CD8-positive, alpha-beta memory T cell (primary cell): Measurements from ENCODE around the gene GNA12. TPM values are rescaled to one million over a fixed set of nuclear protein-coding genes. Genes with fewer than 3 reads are reported as not detected.

Experiments
- CTCF ChIA-PET: fragments of 350-600 bp; sonication (Branson Sonifier 250); formaldehyde crosslinking; loops from one replicate; lab custom pipeline; 2021; ENCODE audit warnings: antibody characterized with exemption; lab: Charles Lee
- POLR2A ChIA-PET: fragments of 350-600 bp; sonication (Branson Sonifier 250); formaldehyde crosslinking; loops from one replicate; lab custom pipeline; 2021; ENCODE audit warnings: antibody characterized with exemption; lab: Charles Lee
- DNase-seq, 5 donors: peaks; one replicate each; pipeline versions ENCODE4 v3.0.0 to v3.0.0-alpha.2; 2020 to 2022; ENCODE audit warnings: mixed read lengths in 1 of 5
- H3K27ac ChIP-seq: one replicate; pipeline ENCODE4 v1.7.0; 2013; ENCODE audit warnings: low read depth, mild to moderate bottlenecking, low read length, moderate library complexity
- H3K27me3 ChIP-seq: 2 replicates; pipeline ENCODE4 v1.7.0; 2013; ENCODE audit warnings: low read length, mild to moderate bottlenecking; ENCODE audit not compliant: insufficient read depth, poor library complexity, severe bottlenecking
- H3K36me3 ChIP-seq: 2 replicates; pipeline ENCODE4 v1.7.0; 2013; ENCODE audit warnings: mild to moderate bottlenecking, low read length, moderate library complexity; ENCODE audit not compliant: insufficient read depth
- H3K4me1 ChIP-seq: 2 replicates; pipeline ENCODE4 v1.7.0; 2013; ENCODE audit warnings: mild to moderate bottlenecking, low read length, moderate library complexity; ENCODE audit not compliant: insufficient read depth
- H3K4me3 ChIP-seq: 2 replicates; pipeline ENCODE4 v1.7.0; 2013; ENCODE audit warnings: mild to moderate bottlenecking, low read length
- H3K9me3 ChIP-seq: 2 replicates; pipeline ENCODE4 v1.7.0; 2013; ENCODE audit warnings: mild to moderate bottlenecking, low read length
- H3K27ac Mint-ChIP-seq, 8 donors: one replicate each; pipeline ENCODE4 v1.8.0; 2020 to 2021; ENCODE audit warnings: mixed read lengths in 8 of 8, mild to moderate bottlenecking in 6 of 8, inconsistent platforms in 3 of 8, moderate library complexity in 3 of 8
- H3K27me3 Mint-ChIP-seq, 2 donors: one replicate each; pipeline ENCODE4 v1.8.0; 2020 to 2021; ENCODE audit warnings: mixed read lengths in 2 of 2, mild to moderate bottlenecking in 1 of 2, moderate library complexity in 1 of 2
- H3K36me3 Mint-ChIP-seq, 3 donors: one replicate each; pipeline ENCODE4 v1.8.0; 2020 to 2021; ENCODE audit warnings: mixed read lengths in 3 of 3, inconsistent platforms in 1 of 3, mild to moderate bottlenecking in 1 of 3
- H3K4me1 Mint-ChIP-seq, 3 donors: one replicate each; pipeline ENCODE4 v1.8.0; 2020 to 2021; ENCODE audit warnings: mixed read lengths in 3 of 3, inconsistent platforms in 1 of 3, mild to moderate bottlenecking in 1 of 3
- H3K4me3 Mint-ChIP-seq, 7 donors: one replicate each; pipeline ENCODE4 v1.8.0; 2020 to 2021; ENCODE audit warnings: mixed read lengths in 7 of 7, mild to moderate bottlenecking in 6 of 7, moderate library complexity in 4 of 7, inconsistent platforms in 2 of 7
- H3K9me3 Mint-ChIP-seq, 5 donors: one replicate each; pipeline ENCODE4 v1.8.0; 2020 to 2022; ENCODE audit warnings: mixed read lengths in 5 of 5, mild to moderate bottlenecking in 3 of 5, moderate library complexity in 2 of 5, inconsistent platforms in 1 of 5
- polyA plus RNA-seq: library from polyadenylated mRNA; unstranded; fragments of 300-500 nt; fragmentation: Illumina TruSeq; gene quantifications from one replicate; pipeline ENCODE4 v1.2.3, GENCODE V29; 2021
- total RNA-seq, 2 experiments: library from RNA; stranded (reverse); gene quantifications; one replicate each; pipeline ENCODE4 v1.2.3, GENCODE V29; 2021

Gene GNA12
- total and polyA plus RNA-seq, 3 experiments from 2014 or later: 11.2 to 21.2 (median 20.6) TPM

DNA sequence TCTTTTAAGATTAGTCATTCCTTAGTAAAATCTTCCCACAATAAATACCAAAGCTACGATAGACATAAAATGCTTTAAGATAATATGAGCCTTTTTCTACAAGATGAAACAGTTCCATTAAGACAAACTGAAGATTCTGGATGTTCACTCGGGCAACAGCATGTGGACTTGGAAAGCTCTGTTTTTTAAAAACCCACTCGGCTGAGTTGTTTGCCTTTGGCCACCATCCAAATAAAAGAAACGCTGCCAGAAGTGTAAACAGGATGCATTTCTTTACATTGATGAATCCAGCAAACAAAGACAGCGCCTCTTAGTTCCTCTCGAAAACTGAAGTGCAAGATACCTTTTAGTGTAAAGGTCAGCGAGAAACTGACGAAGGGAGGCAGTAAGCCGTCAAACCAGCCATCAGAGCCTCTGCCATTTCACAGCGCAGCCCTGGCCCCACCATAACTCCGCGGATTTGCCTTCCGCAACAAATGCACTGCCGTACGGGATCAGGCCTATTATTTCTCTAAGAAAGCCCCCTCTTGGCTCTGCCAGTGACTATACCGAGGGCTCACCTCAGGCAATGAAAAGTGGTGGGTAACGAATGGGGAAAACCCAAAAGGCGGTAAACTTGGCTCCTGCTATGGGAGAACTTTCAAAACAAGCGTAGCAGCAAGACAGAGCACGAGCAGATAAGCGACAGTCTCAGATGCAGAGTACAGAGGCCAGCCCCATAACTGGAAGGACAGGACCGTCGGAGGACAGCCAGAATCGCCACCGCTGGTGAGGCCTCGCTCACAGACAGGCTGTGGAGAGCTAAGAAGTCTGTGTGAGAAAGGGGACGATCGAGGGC, 41.4 kb downstream of the GNA12 start:
- peaks cover 18 to 60% (median 37%) of the 10 kb centered on the region in 3 donors for H3K4me1 Mint-ChIP-seq
- H3K4me1 ChIP-seq: peaks cover 18% of the 10 kb centered on the region
- H3K36me3 ChIP-seq: no peaks in the 10 kb centered on the region
- H3K27me3 ChIP-seq: no peaks in the 10 kb centered on the region
- H3K4me3 ChIP-seq: no peak overlapping the region
- H3K36me3 Mint-ChIP-seq: peaks cover 0 to 5% (median 0%) of the 10 kb centered on the region in 3 donors
- peaks cover 0 to 2% of the 10 kb centered on the region in 2 donors for H3K27me3 Mint-ChIP-seq
- DNase-seq: no peak
- POLR2A ChIA-PET: no interaction called here
- no peak overlapping the region for H3K27ac Mint-ChIP-seq
- no peak overlapping the region for H3K4me3 Mint-ChIP-seq
- no peak overlapping the region for H3K27ac ChIP-seq
- CTCF ChIA-PET: interaction anchor here (1.2 kb wide), 1 partner anchor 16 kb away, joined by 4 read pairs; no protein-coding TSS in a partner anchor
- H3K9me3 Mint-ChIP-seq: no peaks in the 10 kb centered on the region
- no peaks in the 10 kb centered on the region for H3K9me3 ChIP-seq

DNA sequence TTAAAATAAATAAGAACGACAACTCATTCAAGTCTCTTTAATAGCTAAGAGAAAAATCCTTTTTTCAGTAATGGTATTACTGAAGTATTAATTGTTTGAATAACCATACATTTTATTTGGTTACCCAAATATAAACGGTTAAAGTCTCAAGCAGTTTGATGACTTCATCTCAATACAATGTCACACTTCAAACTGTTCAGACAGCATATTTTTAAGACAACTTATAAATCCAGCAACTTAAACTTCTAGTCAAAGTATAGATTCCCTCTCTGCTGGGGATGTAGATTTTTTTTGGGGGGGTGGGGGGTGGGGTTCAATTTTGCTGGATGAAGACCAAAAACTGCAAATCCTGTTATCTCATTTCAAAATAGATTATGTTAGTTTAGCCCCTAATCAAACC, 42.0 kb downstream of the GNA12 start:
- H3K4me1 ChIP-seq: peaks cover 18% of the 10 kb centered on the region
- Mint-ChIP-seq H3K36me3 (peaks cover 0 to 6% (median 0%) of the 10 kb centered on the region in 3 donors), H3K4me3 (no peak overlapping the region), H3K27ac (no peak overlapping the region), H3K9me3 (no peaks in the 10 kb centered on the region), H3K4me1 (peaks cover 18 to 62% (median 37%) of the 10 kb centered on the region in 3 donors), H3K27me3 (peaks cover 0 to 2% of the 10 kb centered on the region in 2 donors)
- no peaks in the 10 kb centered on the region for H3K9me3 ChIP-seq
- no peaks in the 10 kb centered on the region for H3K27me3 ChIP-seq
- H3K4me3 ChIP-seq: no peak overlapping the region
- POLR2A ChIA-PET: no interaction called here
- H3K27ac ChIP-seq: no peak overlapping the region
- DNase-seq: no peak
- CTCF ChIA-PET: interaction anchor here (1.2 kb wide), 1 partner anchor 15 kb away, joined by 4 read pairs; no protein-coding TSS in a partner anchor
- no peaks in the 10 kb centered on the region for H3K36me3 ChIP-seq

DNA sequence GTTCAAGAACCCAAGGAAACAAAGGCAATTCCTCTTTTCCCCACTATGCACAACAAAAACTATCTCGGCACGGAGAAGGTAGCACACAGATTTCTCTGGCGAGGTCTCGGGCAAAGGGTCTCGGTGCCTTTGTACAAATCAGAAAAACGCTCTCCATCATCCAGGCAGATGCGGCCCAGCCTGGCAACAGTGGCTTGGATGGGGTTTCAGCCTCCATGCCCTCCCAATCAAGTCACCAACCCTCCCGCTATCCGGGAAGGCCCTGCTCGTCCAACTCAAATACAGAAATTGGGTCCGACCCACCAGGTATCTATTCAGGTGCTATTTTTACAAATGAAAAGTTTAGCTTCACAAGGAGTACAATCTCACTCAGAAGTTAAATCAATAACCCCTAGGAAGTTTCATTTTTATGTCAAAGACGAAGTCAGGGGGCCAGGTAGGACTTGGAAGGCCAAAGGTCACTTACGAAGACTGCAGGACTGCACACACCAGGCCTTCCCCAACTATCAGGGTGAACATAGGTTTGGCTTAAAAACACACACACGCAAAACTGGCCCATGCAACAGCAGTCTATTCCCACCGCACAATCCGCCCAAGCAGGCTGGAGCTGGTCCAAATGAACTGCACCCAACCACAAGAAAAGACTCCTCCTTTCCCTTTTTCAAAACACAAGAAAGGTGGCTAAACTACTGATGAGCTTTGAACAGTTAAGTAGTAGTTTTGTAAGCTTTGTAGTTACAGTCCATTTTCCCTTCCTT, 43.0 kb downstream of the GNA12 start:
- no peak for DNase-seq
- H3K4me1 Mint-ChIP-seq: peaks cover 18 to 62% (median 37%) of the 10 kb centered on the region in 3 donors

DNA sequence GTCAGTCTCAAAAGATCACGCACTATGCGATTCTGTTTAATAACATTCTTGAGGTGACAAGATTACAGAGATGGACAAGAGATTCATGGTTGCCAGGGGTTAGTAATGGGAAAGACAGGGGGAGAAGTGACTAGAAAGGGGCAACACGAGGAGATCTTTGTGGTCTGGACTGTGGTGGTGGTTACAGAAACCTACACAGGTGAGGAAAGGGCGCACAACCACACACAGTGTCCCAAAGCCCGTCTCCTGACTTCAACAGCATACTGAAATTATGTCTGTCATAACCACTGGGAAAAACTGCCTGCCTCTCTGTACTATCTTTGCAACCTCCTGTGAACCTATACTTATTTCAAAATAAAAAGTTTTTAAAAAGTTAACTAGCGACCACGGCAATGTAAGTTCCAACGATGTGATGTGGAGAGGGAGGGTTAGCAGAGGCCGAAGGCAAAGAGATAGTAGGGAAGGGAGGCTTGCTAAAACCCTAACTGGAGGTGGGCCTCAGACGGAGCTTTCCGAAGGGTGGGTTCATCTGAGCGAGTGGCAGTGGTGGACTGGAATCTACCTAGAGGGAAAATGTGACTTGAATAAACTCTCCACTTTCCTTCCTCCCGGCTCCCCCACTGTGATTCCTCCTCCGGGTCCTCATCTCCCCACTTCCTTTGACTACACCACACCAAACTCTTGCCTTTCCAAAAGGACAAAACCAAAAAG, 43.7 kb downstream of the GNA12 start:
- H3K4me1 Mint-ChIP-seq: peaks cover 18 to 62% (median 37%) of the 10 kb centered on the region in 3 donors
- Histone ChIP-seq H3K27ac (no peak overlapping the region), H3K27me3 (no peaks in the 10 kb centered on the region), H3K4me1 (peaks cover 18% of the 10 kb centered on the region), H3K4me3 (no peak overlapping the region), H3K9me3 (no peaks in the 10 kb centered on the region), H3K36me3 (no peaks in the 10 kb centered on the region)
- CTCF ChIA-PET: no interaction called here
- no peak for DNase-seq
- no peaks in the 10 kb centered on the region for H3K9me3 Mint-ChIP-seq
- POLR2A ChIA-PET: no interaction called here
- peaks cover 0 to 2% of the 10 kb centered on the region in 2 donors for H3K27me3 Mint-ChIP-seq
- no peak overlapping the region for H3K4me3 Mint-ChIP-seq
- peaks cover 0 to 6% (median 0%) of the 10 kb centered on the region in 3 donors for H3K36me3 Mint-ChIP-seq
- H3K27ac Mint-ChIP-seq: peak overlapping the region in 1 of 8 donors; percentile 25

More for the DNA sequence above, 43.0 kb downstream of the GNA12 start:
- Histone ChIP-seq H3K27me3 (no peaks in the 10 kb centered on the region), H3K36me3 (no peaks in the 10 kb centered on the region), H3K27ac (no peak overlapping the region), H3K4me3 (no peak overlapping the region), H3K9me3 (no peaks in the 10 kb centered on the region), H3K4me1 (peaks cover 18% of the 10 kb centered on the region)
- Mint-ChIP-seq H3K9me3 (no peaks in the 10 kb centered on the region), H3K27me3 (peaks cover 0 to 2% of the 10 kb centered on the region in 2 donors), H3K27ac (peak overlapping the region in 1 of 8 donors; percentile 57), H3K36me3 (peaks cover 0 to 6% (median 0%) of the 10 kb centered on the region in 3 donors), H3K4me3 (no peak overlapping the region)
- POLR2A ChIA-PET: no interaction called here
- CTCF ChIA-PET: interaction anchor here (1.2 kb wide), 1 partner anchor 14 kb away, joined by 4 read pairs; no protein-coding TSS in a partner anchor

DNA sequence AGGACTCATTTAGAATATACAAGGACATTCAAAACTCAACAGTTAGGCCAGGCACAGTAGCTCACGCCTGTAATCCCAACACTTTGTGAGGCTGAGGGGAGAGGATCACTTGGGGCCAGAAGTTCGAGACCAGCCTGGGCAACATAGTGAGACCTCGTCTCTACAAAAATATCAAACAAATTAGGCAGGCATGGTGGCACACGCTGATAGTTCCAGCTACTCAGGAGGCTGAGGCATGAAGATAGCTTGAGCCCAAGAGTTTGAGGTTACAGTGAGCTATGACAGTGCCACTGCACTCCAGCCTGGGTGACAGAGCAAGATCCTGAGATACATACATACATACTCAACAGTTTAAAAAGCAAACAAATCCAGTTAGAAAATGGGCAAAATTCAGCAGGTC, 44.9 kb downstream of the GNA12 start:
- Mint-ChIP-seq H3K36me3 (peaks cover 7 to 10% (median 9%) of the 10 kb centered on the region in 3 donors), H3K4me1 (peaks cover 18 to 62% (median 37%) of the 10 kb centered on the region in 3 donors), H3K27me3 (peaks cover 0 to 2% of the 10 kb centered on the region in 2 donors), H3K4me3 (no peak overlapping the region), H3K27ac (no peak overlapping the region), H3K9me3 (no peaks in the 10 kb centered on the region)
- CTCF ChIA-PET: no interaction called here
- Histone ChIP-seq H3K27ac (no peak overlapping the region), H3K36me3 (peaks cover 3% of the 10 kb centered on the region), H3K9me3 (no peaks in the 10 kb centered on the region), H3K27me3 (no peaks in the 10 kb centered on the region), H3K4me1 (peaks cover 18% of the 10 kb centered on the region), H3K4me3 (no peak overlapping the region)
- DNase-seq: no peak
- POLR2A ChIA-PET: no interaction called here

DNA sequence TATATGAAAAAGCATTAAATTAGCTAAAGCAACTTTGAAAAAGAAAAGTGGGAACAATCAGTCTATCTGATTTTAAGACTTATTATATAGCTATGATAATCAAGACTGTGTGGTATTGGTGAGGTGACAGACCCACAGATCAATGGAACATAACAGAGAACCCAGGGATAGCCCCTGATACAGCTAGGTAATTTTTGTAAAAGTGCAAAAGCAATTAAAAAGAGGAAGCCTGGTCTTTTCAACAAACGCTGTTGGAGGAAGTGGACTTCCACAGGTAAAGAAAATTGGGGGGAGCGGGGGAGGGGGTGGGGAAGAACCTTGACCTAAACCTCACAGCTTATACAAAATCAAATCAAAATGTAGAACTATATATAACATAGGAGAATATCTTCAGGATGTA, 45.4 kb downstream of the GNA12 start:
- no peaks in the 10 kb centered on the region for H3K9me3 ChIP-seq
- peaks cover 18% of the 10 kb centered on the region for H3K4me1 ChIP-seq
- Mint-ChIP-seq H3K27ac (no peak overlapping the region), H3K36me3 (peaks cover 12 to 15% (median 12%) of the 10 kb centered on the region in 3 donors), H3K27me3 (peaks cover 0 to 2% of the 10 kb centered on the region in 2 donors), H3K4me1 (peaks cover 18 to 58% (median 37%) of the 10 kb centered on the region in 3 donors), H3K9me3 (no peaks in the 10 kb centered on the region), H3K4me3 (no peak overlapping the region)
- no peak for DNase-seq
- H3K4me3 ChIP-seq: no peak overlapping the region
- H3K27ac ChIP-seq: no peak overlapping the region
- H3K27me3 ChIP-seq: no peaks in the 10 kb centered on the region
- POLR2A ChIA-PET: no interaction called here
- CTCF ChIA-PET: no interaction called here
- peaks cover 7% of the 10 kb centered on the region for H3K36me3 ChIP-seq

DNA sequence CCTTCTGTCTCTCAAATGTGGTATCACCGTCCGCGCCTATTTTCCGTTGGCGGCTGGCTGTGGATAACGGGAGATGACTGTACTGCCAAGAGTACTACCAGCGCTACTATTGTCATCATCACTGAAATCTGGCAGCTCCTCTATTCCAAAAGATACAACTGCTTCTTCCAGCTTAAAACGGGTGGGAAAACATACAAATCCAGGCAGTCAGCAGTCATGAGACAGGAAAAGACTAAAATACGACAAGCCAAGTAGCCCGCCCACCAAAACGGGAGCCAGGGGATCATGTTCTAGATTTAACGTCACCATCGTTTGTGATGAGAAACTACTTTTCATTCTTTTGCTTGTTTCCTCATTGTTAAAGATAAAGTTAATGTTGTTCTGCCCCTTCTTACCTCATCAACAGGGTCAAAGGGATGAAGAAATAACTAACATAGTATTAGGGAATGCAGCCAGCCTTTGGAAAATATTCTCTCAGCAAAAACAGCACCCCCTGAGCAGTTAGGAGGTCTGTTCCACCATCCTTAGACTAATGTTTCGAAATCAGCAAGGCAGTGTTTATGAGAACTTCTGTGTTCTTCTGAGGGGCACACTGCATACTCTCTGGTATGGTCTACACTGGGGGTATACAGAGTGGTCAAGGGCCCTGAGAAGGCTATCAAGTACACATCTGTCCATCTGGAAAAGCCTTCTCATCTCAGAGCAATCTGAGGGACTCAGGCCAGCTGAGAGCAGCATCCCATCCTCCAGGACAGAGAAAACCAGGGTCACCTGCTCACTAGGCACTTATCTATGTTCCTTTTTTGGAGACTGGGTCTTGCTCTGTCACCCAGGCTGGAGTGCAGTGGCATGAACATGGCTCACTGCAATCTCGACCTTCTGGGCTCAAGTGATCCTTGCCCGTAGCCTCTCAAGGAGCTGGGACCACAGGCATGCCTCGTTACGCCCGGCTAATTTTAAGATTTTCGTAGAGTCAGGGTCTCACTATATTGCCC, 47.5 kb downstream of the GNA12 start:
- Histone ChIP-seq H3K36me3 (peaks cover 13% of the 10 kb centered on the region), H3K4me1 (peaks cover 5% of the 10 kb centered on the region), H3K27ac (no peak overlapping the region), H3K9me3 (no peaks in the 10 kb centered on the region), H3K27me3 (no peaks in the 10 kb centered on the region), H3K4me3 (no peak overlapping the region)
- Mint-ChIP-seq H3K36me3 (peaks cover 25 to 34% (median 26%) of the 10 kb centered on the region in 3 donors), H3K4me1 (peaks cover 18 to 40% (median 20%) of the 10 kb centered on the region in 3 donors), H3K9me3 (no peaks in the 10 kb centered on the region), H3K27ac (no peak overlapping the region), H3K27me3 (peaks cover 0 to 4% of the 10 kb centered on the region in 2 donors), H3K4me3 (no peak overlapping the region)
- DNase-seq: no peak
- CTCF ChIA-PET: no interaction called here
- POLR2A ChIA-PET: no interaction called here
